Psoas muscle (tissue), 8 donors: ENCODE data around the gene LRRTM4. TPM values are rescaled to one million over a fixed set of nuclear protein-coding genes. Genes with fewer than 3 reads are reported as not detected.

Source experiments
- ATAC-seq, 4 donors: fragments of 200-7000 bp; cut with Tn5 transposase; one replicate each; pipeline ENCODE4 v1.9.1; 2020; ENCODE audit warnings: moderate library complexity in 3 of 4, mild to moderate bottlenecking in 2 of 4
- DNase-seq, 2 donors: peaks; one replicate each; pipeline ENCODE4 v3.0.0-alpha.2; 2020
- H3K27ac ChIP-seq: fragments of 200-600 bp; one replicate; pipeline ENCODE4 v1.8.0; 2022
- H3K27me3 ChIP-seq, 3 donors: fragments of 200-600 bp in 1 of 3; one replicate each; pipeline versions ENCODE4 v1.6.1 to v1.8.0; 2013 to 2022; ENCODE audit warnings: low read length in 2 of 3, mild to moderate bottlenecking in 2 of 3, moderate library complexity in 1 of 3; ENCODE audit not compliant: insufficient read depth in 3 of 3
- H3K36me3 ChIP-seq, 2 donors: fragments of 200-600 bp in 1 of 2; one replicate each; pipeline versions ENCODE4 v1.6.1 to v1.8.0; 2013 to 2022; ENCODE audit warnings: low read depth in 1 of 2, mild to moderate bottlenecking in 1 of 2, moderate library complexity in 1 of 2; ENCODE audit not compliant: insufficient read depth in 1 of 2
- H3K4me1 ChIP-seq: fragments of 200-600 bp; one replicate; pipeline ENCODE4 v1.8.0; 2022
- H3K4me3 ChIP-seq: fragments of 200-600 bp; one replicate; pipeline ENCODE4 v1.8.0; 2022; ENCODE audit warnings: mild to moderate bottlenecking
- H3K9me3 ChIP-seq: fragments of 200-600 bp; one replicate; pipeline ENCODE4 v1.8.0; 2022
- CTCF ChIP-seq: fragments of 200-600 bp; IDR thresholded peaks from one replicate; pipeline ENCODE4 v1.8.0; 2022; ENCODE audit warnings: antibody characterized with exemption
- WGBS, 3 donors: extraction: QIAGEN DNeasy Blood & Tissue Kit; methylation state at CpG; one replicate each; pipeline versions ENCODE4 v1.1.6 to v1.1.7; 2013; 5-methylcytosine and 5-hydroxymethylcytosine counted together
- intact Hi-C, 2 donors: fragments of 100-400 bp; cut with DNase I; formaldehyde crosslinking; loops; one replicate each; pipeline versions ENCODE4 v1.11.0 to v1.14.2; 2022
- polyA plus RNA-seq, 3 donors: library from polyadenylated mRNA; stranded (reverse); fragments of 200-250 nt; gene quantifications; one replicate each; pipeline ENCODE4 v1.2.3, GENCODE V29; 2013
- total RNA-seq, 4 donors: library from RNA; stranded (reverse); fragmentation: NEBNext Ultra II Directional in 2 of 4; extraction: Animal tissue kit (Norgen Biotek cat#: 25700) in 2 of 4; gene quantifications; one replicate each; pipeline versions ENCODE4 v1.2.1 to v1.2.4, GENCODE V29; 2021 to 2023
- donor health status: healthy with polysubstance abuse.
- donor health status: DM: no; HTN: no; CAD: no; lungs with moderate emphysema.
- donor health status: Bipolar disorder and iron deficiency.
- donor health status: healthy.
- donor health status: DM: yes; HTN: yes; CAD: no.
- donor health status: DM: no; HTN: no; CAD: no.
- donor health status: DM: no; HTN: no; CAD: no.
- donor health status: DM: yes; HTN: yes; CAD: no.

The LRRTM4 gene
- total and polyA plus RNA-seq, 7 donors = 0.03 to 0.86 (median 0.25) TPM; not detected in 1

DNA sequence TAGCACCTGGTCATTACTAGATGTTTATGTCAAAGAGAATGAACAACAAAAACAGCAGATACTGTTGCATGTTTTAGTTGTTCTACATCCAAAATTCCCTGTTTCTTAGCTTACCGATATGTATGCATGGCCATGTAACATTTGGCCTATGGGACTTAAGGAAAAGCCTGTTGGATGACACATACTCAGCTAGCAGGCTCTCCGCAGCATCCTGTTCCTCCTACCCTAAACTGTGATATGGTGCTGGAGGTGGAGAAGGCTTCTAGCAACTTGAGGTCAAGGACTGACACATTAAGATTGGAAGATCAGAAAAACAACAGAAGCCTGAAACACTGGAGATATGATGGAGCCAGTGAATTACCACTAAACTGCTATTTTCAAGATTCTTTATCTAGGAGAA is 537.8 kb downstream of the LRRTM4 start:
- DNase-seq (no peak), ATAC-seq (no peak)
- no peaks in the 10 kb centered on the region for H3K4me1 ChIP-seq
- H3K27me3 ChIP-seq = no peaks in the 10 kb centered on the region
- no peak overlapping the region for H3K4me3 ChIP-seq
- intact Hi-C loops = no loop called here
- no peak overlapping the region for H3K27ac ChIP-seq
- TF ChIP-seq CTCF = no peak
- H3K9me3 ChIP-seq = no peaks in the 10 kb centered on the region
- H3K36me3 ChIP-seq = no peaks in the 10 kb centered on the region
- 80 to 84% (median 82%) methylated on average over 2 of the region's 2 CpGs for WGBS, 3 donors

DNA sequence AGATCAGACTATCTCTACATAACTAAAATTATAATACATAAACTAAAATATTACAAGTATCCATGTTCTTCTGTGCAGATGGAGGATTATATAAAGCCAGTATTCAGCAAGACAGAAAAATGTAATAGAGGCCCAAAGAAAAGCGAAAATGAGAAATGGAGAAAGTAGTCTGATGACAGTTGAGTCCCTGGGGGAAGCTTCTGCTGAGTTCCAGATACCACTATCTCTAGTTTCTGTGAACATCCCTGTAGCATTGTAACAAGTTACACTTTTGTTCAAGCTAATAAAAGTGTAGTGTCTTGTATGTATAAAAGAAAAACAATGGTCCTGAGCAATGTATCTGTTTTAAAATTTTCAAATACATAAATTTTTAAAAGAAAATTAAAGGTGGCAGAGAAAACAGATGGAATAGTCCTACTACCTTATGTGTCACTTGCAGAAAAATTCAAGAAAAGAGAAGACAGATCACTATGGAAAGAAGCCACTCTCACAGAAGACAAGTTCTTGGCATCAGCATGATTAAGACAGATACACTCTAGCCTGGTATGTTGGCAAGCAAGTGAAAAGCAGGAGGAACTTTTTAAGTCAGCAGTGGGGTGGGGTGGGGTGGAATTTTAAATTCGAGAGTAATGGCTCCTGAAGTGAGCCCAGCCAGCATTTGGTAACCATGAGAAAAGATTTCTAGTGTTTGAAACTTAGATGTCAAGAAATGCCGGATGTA is 541.9 kb downstream of the LRRTM4 start:
- Histone ChIP-seq H3K4me1 (no peaks in the 10 kb centered on the region), H3K4me3 (no peak overlapping the region), H3K27me3 (no peaks in the 10 kb centered on the region), H3K36me3 (no peaks in the 10 kb centered on the region), H3K27ac (no peak overlapping the region), H3K9me3 (no peaks in the 10 kb centered on the region)
- DNase-seq = no peak
- intact Hi-C loops = no loop called here
- WGBS, 3 donors = 57 to 63% (median 62%) methylated on average over 3 of the region's 3 CpGs
- no peak for ATAC-seq
- no peak for TF ChIP-seq CTCF

DNA sequence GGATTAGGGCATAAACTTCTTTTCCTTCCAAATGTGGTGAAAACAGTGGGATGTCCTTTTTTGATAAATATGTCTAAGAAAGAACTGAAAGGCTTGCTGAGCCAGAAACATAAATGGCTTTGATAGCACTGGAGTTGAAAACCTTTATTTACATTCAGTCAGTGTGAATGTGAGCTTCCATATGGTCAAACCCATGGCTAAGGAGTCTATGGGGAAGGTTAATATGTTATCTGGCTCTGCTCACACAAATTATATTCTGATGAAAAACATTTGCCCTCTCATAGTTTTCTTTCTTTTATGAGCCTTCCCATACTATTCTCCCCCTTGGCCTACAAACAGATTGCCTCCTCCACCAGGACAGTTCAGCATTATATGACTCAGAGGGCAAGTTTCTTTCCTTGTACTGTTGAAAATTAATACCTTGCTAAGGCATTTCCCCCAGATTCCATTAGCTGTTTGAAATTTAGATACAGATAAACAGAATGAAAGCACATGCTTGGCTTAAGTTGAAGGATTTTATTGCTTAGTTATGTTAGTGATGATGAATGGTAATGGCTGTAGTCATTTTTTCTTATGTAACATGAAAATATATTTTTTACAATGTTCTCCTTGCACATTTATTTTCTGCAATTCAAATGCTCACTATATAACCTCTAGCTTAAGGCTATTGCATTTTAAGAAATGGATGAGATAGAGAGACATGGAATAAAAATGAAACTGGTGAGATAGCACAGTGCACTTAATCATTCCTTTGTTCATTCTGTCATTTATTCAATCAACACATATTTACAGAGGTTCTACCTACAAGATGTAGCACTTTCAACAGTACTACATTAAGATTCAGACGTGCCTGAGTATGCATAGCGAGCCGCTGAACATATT is 544.1 kb downstream of the LRRTM4 start:
- DNase-seq (no peak), ATAC-seq (no peak)
- H3K36me3 ChIP-seq = no peaks in the 10 kb centered on the region
- 72 to 86% (median 80%) methylated on average over 3 of the region's 3 CpGs for WGBS, 3 donors
- no peaks in the 10 kb centered on the region for H3K27me3 ChIP-seq
- H3K4me3 ChIP-seq = no peak overlapping the region
- intact Hi-C loops = no loop called here
- H3K4me1 ChIP-seq = no peaks in the 10 kb centered on the region
- TF ChIP-seq CTCF = no peak
- H3K27ac ChIP-seq = no peak overlapping the region
- no peaks in the 10 kb centered on the region for H3K9me3 ChIP-seq

GRCh38 chr2:76975752-76976151 is 546.4 kb downstream of the LRRTM4 start:
- H3K4me3 ChIP-seq = no peak overlapping the region
- no peak for TF ChIP-seq CTCF
- no peak for DNase-seq
- H3K4me1 ChIP-seq = no peaks in the 10 kb centered on the region
- H3K9me3 ChIP-seq = no peaks in the 10 kb centered on the region
- intact Hi-C loops = no loop called here
- no peak overlapping the region for H3K27ac ChIP-seq
- no peaks in the 10 kb centered on the region for H3K27me3 ChIP-seq
- H3K36me3 ChIP-seq = no peaks in the 10 kb centered on the region
- no peak for ATAC-seq
